Gastroesophageal sphincter (tissue), 3 donors: ENCODE measurements around the gene METTL17.

Experiments used
- EP300 ChIP-seq: sonication (generic); formaldehyde crosslinking; IDR thresholded peaks from one replicate; pipeline ENCODE4 v1.6.1; 2017; ENCODE audit warnings: antibody characterized with exemption, mild to moderate bottlenecking
- TF ChIP-seq, protein P1 (sequence below), 4 experiments: fragments of 200-600 bp in 2 of 4; fragments of 450-650 bp in 2 of 4; sonication (generic) in 1 of 4; IDR thresholded peaks; one replicate each; pipeline ENCODE4 v1.5.1; 2017 to 2019; ENCODE audit warnings: antibody characterized with exemption in 4 of 4, mild to moderate bottlenecking in 2 of 4, moderate library complexity in 2 of 4

DNA sequence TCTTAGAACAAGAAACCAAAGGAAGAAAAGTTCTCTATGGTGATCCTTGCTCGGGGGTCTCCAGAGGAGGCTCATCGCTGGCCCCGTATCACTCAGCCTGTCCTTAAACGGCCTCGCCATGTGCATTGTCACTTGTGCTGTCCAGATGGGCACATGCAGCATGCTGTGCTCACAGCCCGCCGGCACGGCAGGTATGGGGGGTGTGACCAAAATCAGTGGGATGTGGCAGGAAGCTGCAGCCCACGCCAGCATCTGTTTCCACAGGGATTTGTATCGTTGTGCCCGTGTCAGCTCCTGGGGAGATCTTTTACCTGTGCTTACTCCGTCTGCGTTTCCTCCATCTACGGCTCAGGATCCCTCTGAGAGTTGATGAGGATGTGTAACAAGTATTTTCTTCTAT is 6.7 kb downstream of the METTL17 start:
- TF ChIP-seq, protein P1, sequence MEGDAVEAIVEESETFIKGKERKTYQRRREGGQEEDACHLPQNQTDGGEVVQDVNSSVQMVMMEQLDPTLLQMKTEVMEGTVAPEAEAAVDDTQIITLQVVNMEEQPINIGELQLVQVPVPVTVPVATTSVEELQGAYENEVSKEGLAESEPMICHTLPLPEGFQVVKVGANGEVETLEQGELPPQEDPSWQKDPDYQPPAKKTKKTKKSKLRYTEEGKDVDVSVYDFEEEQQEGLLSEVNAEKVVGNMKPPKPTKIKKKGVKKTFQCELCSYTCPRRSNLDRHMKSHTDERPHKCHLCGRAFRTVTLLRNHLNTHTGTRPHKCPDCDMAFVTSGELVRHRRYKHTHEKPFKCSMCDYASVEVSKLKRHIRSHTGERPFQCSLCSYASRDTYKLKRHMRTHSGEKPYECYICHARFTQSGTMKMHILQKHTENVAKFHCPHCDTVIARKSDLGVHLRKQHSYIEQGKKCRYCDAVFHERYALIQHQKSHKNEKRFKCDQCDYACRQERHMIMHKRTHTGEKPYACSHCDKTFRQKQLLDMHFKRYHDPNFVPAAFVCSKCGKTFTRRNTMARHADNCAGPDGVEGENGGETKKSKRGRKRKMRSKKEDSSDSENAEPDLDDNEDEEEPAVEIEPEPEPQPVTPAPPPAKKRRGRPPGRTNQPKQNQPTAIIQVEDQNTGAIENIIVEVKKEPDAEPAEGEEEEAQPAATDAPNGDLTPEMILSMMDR (IDR thresholded peaks at IDR 0.05), result no peak
- no peak for TF ChIP-seq EP300
